GM18505 (cell line): ENCODE measurements around the gene RALGPS1.

ENCODE experiments used
- ATAC-seq: cut with Tn5 transposase; IDR thresholded peaks from one replicate; pipeline ENCODE4 v1.9.1; 2021; ENCODE audit not compliant: unreplicated experiment
- POLR2A ChIP-seq: IDR thresholded peaks from 4 replicates; pipeline ENCODE4 v1.6.1; 2011; ENCODE audit warnings: borderline replicate concordance; ENCODE audit not compliant: insufficient read depth, insufficient read length; ENCODE audit errors: extremely low read depth

RALGPS1 gene

DNA sequence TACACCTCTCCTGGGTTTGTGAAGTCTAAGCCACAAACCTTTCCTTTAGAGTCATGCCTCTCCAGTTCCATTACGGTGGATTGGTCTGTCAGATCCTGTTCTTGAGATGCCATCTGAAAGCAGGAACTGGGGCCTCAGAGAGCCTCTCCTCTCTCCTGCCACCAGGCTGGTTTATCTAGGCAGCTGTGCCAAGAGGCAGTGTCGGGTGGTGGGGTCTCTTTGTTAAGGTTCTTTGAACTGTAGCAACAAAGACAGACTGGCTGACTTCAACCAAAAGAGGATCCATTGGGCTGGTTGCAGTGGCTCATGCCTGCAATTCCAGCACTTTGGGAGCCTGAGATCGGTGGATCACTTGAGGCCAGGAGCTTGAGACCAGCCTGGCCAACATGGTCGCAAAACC lies 273.8 kb downstream of the RALGPS1 start:
- no peak for ATAC-seq
- TF ChIP-seq POLR2A: no peak

GRCh38 chr9:127189628-127190027 lies 275.0 kb downstream of the RALGPS1 start:
- no peak for ATAC-seq
- TF ChIP-seq POLR2A: no peak

DNA sequence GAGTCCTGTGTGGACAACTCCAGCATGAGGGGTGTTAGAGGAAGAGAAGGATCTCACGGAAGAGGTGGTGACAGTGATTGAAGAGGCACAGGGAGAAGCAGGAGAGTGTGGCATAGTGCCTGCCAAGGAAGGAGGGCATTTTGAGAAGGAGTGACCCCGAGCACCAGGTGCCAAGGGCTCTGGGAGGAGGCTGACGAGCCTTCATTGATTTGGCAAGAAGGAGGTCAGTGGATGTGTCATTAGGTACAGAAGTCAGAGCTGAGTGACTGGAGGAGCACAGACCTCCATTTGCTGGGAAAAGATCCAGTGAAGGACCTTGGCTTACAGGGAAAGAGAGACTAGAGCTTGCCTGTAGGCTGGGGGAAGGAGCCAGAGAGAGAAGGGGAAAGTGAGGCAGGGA lies 278.2 kb downstream of the RALGPS1 start:
- no peak for ATAC-seq
- no peak for TF ChIP-seq POLR2A

DNA sequence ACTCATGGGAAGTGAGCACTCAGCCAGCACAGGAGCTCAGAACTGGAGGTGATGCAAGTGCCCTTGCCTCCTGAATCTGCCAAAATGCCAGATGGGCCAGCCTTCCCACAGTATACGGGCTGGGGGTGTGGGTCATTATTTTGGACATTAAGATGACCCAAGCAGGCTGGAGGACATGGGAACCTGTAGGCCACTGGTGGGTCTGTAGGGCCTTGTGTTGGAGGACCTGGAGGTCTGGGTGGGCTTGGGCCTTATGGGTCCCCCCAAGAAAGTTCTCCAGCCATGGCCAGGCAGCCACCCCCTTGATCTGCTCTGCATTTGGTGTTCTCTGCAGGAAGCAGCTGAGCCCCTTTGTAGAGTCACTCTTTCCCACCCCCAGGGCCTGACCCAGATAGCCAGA lies 278.9 kb downstream of the RALGPS1 start:
- no peak for ATAC-seq
- TF ChIP-seq POLR2A: no peak

- no peak for ATAC-seq
- no peak for TF ChIP-seq POLR2A
Observed at GRCh38 chr9:127194881-127195713, 280.5 kb downstream of the RALGPS1 start.

DNA sequence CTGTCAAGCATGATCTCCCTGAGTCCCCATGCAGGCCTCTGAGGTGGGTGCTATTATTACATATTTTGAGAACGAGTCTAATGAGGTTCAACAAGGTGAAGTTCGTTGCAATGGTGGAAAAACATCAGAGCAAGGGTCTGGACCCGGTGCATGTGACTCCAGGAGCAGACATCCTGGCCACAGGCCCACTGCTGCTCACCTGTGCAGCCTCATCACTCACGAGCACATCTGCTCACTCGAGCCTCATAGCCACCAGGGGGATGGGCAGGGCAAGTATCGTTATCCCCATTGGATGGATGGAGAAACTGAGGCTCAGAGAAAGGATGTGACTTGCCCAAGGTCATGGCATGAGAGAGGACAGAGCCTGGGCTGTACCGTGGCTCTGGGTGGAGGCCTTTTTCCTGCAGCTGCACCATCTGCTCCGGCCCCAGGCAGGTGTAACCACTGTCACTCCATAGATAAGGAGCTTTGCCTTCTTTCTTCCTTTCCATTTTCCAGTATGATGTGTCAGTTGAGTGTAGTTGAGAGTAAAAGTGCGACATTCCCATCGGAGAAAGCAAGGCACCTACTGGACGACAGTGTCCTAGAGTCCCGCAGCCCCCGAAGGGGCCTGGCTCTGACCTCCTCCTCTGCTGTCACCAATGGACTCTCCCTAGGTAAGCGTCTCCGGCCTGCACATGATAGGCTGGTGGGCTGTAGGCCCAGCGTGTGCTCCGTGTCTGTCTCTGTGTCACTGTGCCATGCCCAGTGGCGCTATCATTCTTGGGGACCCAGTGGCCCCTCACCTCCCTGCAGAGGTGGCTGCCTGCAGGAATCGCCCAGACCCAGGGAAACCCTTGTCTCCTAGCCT lies 281.6 kb downstream of the RALGPS1 start:
- no peak for ATAC-seq
- no peak for TF ChIP-seq POLR2A

DNA sequence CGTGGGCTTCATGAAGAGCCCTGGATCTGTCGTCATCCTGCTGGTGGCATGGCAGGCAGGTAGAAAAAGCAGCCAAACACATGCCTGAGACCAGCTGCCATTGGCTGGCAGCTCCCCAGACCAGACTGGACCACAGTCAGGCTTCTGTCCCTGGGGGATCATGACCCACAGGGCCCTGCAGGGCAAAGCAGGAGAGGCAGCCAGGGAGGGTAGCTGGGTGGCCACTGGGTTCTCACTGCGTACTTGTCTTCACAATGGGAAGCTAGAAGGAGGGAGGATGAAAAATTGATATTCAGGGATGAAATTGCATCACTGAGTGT lies 282.2 kb downstream of the RALGPS1 start:
- no peak for ATAC-seq
- TF ChIP-seq POLR2A: no peak

DNA sequence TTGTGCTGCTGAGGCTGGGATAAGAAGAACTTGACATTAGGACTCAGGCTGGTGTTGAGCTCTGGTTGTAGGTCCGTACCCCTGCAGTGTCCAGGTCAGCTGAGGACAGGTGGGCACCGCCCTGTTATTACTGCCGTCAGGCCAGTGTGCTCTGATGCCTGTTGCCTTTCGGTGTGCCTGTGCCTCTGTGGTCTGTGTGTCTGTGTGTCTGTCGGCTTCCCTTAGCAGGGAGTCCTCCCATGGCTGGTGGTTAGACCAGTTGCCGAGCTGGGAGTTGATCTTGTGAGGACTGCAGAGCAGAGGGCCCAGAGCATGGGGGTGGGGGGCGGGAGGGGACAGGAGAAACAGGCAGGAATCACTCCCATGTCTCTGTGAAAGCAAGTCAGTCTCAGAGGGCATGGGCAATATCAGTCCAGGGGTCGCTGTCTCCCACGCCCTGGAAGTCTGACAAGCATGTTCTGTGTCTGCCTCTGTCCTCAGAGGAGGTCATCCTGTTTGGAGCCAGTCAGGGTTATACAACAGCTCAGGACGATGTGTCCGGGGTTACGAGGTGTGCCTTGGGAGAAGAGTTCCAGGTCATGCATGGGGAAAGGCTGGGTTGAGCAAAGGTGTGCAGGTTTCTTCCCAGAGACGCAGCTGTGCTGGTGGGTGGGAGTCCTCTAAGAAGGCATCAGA lies 282.7 kb downstream of the RALGPS1 start:
- no peak for TF ChIP-seq POLR2A
- ATAC-seq: no peak

GRCh38 chr9:127197861-127198430 lies 283.4 kb downstream of the RALGPS1 start:
- no peak for ATAC-seq
- no peak for TF ChIP-seq POLR2A

GRCh38 chr9:127198587-127198986 lies 284.0 kb downstream of the RALGPS1 start:
- no peak for ATAC-seq
- no peak for TF ChIP-seq POLR2A

DNA sequence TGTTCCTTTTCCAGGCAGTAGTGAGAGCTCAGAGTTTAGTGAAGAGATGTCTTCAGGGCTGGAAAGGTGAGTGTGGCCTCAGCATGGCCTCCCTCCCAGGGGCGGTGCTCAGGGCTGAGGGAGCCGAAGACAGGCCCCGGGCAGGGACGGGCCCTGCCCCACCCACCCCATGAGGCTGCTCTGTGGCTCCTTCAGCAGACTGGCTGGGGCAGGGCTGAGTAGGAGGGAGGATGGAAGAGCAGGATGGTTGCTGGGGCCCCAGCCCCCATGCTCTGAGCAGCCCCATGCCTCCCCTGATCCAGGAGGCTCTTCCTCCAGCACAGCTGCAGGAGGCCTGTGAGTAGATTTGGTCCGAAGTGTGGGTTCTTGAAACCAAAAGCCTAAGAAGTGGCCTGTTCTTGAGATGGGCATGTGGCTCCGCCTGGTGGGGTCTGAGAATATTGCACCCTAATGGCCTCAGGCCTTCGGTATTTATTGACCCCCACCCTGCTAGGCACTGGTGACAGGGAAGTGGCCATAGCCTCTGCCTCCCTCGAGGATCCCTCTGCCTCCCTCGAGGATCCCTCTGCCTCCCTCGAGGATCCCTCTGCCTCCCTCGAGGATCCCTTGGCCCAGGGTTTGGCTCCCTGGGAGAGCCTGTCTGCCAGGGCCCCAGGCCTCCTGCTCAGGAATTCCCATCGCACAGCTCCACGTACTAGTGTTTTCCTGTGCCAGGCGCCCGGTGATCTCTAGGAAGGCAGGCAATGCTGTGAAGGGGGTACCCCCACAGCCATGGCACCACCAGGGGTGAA lies 284.6 kb downstream of the RALGPS1 start:
- no peak for ATAC-seq
- no peak for TF ChIP-seq POLR2A

DNA sequence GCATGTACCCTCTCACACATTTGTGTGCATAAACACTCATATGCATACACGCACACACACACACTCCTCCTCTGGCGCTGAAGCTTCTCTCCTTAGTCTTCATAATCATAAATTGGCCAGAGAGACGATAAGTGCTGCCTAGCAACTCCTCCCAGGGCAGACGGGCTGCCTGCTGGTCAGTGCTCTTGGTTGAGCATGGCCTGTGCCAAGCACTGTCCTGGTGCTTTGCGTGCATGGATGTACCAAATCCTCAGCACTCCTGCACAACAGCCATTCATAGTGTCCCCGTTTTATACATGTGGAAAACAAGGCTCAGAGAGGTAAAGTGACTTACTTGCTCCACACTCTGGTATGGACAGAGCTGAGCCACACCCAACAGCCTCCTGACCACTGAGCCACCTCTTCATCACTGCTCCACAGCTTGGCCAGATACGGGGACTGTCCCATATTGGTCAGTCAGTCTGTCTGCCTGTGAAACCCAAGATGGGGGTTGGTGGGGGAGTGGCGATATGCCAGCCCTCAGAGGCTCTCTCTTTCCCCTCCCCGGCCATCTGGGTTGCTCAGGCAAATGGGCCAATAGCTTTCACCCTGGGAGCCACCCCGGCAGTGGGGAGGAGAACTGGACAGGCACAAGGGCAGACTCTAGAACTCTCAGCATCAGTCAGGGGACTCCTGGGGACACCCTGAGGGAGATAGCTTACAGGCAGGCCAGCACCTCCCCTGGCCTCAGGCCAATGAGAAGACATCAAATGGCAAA lies 285.7 kb downstream of the RALGPS1 start:
- no peak for ATAC-seq
- no peak for TF ChIP-seq POLR2A
